H9 (cell line): ENCODE results near the gene SLC30A7. TPM values are rescaled to one million over a fixed set of nuclear protein-coding genes. Genes with fewer than 3 reads are reported as not detected.

Experiments used
- DNase-seq: peaks from one replicate; pipeline ENCODE4 v3.0.0-alpha.2; 2017
- H2AFZ ChIP-seq: one replicate; pipeline ENCODE4 v1.6.1; 2013; ENCODE audit warnings: mild to moderate bottlenecking, low read length, control low read depth, moderate library complexity
- H2AK5ac ChIP-seq: 2 replicates; pipeline ENCODE4 v1.6.1; 2013; ENCODE audit warnings: low read length, control low read depth, mixed read lengths; ENCODE audit not compliant: insufficient read length
- H2BK120ac ChIP-seq: one replicate; pipeline ENCODE4 v1.6.1; 2013; ENCODE audit warnings: low read depth, mild to moderate bottlenecking, low read length, control low read depth, inconsistent platforms; ENCODE audit not compliant: poor library complexity, severe bottlenecking
- H2BK12ac ChIP-seq: 2 replicates; pipeline ENCODE4 v1.6.1; 2013; ENCODE audit warnings: low read length, control low read depth, mixed read lengths, low read depth; ENCODE audit not compliant: insufficient read length
- H2BK15ac ChIP-seq: 2 replicates; pipeline ENCODE4 v1.6.1; 2013; ENCODE audit warnings: low read depth, low read length, control low read depth
- H2BK20ac ChIP-seq: one replicate; pipeline ENCODE4 v1.6.1; 2013; ENCODE audit warnings: low read depth, mild to moderate bottlenecking, low read length, control low read depth, inconsistent platforms; ENCODE audit not compliant: poor library complexity, severe bottlenecking
- H2BK5ac ChIP-seq: 2 replicates; pipeline ENCODE4 v1.6.1; 2013; ENCODE audit warnings: low read length, control low read depth, mixed read lengths; ENCODE audit not compliant: insufficient read length
- H3K14ac ChIP-seq: 2 replicates; pipeline ENCODE4 v1.6.1; 2013; ENCODE audit warnings: low read length, control low read depth; ENCODE audit not compliant: insufficient read depth
- H3K18ac ChIP-seq: 2 replicates; pipeline ENCODE4 v1.6.1; 2013; ENCODE audit warnings: low read depth, mild to moderate bottlenecking, mixed read lengths, low read length, control low read depth; ENCODE audit not compliant: insufficient read length
- H3K23ac ChIP-seq: 2 replicates; pipeline ENCODE4 v1.6.1; 2013; ENCODE audit warnings: low read length, control low read depth, mixed read lengths, low read depth; ENCODE audit not compliant: insufficient read length
- H3K23me2 ChIP-seq: 2 replicates; pipeline ENCODE4 v1.6.1; 2013; ENCODE audit warnings: low read depth, mild to moderate bottlenecking, mixed read lengths, low read length, control low read depth; ENCODE audit not compliant: insufficient read length, poor library complexity, severe bottlenecking
- H3K27ac ChIP-seq: 2 replicates; pipeline ENCODE4 v1.5.1; 2013; ENCODE audit warnings: low read length, control low read depth, mixed read lengths, low read depth; ENCODE audit not compliant: insufficient read length
- H3K27me3 ChIP-seq: 2 replicates; pipeline ENCODE4 v1.6.1; 2013; ENCODE audit warnings: low read length, control low read depth, inconsistent platforms; ENCODE audit not compliant: insufficient read depth
- H3K4ac ChIP-seq: 2 replicates; pipeline ENCODE4 v1.6.1; 2013; ENCODE audit warnings: low read depth, mild to moderate bottlenecking, control low read depth, inconsistent platforms, low read length, moderate library complexity
- H3K4me1 ChIP-seq: 2 replicates; pipeline ENCODE4 v1.6.1; 2013; ENCODE audit warnings: low read length, control low read depth, inconsistent platforms; ENCODE audit not compliant: insufficient read depth
- H3K4me2 ChIP-seq: 2 replicates; pipeline ENCODE4 v1.6.1; 2013; ENCODE audit warnings: low read length, control low read depth, mixed read lengths; ENCODE audit not compliant: insufficient read length, insufficient read depth
- H3K56ac ChIP-seq: 2 replicates; pipeline ENCODE4 v1.6.1; 2013; ENCODE audit warnings: low read depth, mild to moderate bottlenecking, mixed read lengths, low read length, control low read depth; ENCODE audit not compliant: insufficient read length
- H3K79me1 ChIP-seq: 2 replicates; pipeline ENCODE4 v1.6.1; 2013; ENCODE audit warnings: low read depth, mild to moderate bottlenecking, moderate library complexity, low read length, control low read depth, inconsistent platforms; ENCODE audit not compliant: insufficient read depth, poor library complexity, severe bottlenecking
- H3K79me2 ChIP-seq: 2 replicates; pipeline ENCODE4 v1.6.1; 2013; ENCODE audit warnings: low read length, control low read depth, inconsistent platforms; ENCODE audit not compliant: insufficient read depth
- H3K9ac ChIP-seq: 2 replicates; pipeline ENCODE4 v1.6.1; 2013; ENCODE audit warnings: low read length, control low read depth, mixed read lengths; ENCODE audit not compliant: insufficient read length; ENCODE audit errors: extremely low read depth
- H3K9me3 ChIP-seq: one replicate; pipeline ENCODE4 v1.6.1; 2013; ENCODE audit warnings: low read depth, low read length, inconsistent platforms; ENCODE audit not compliant: control insufficient read depth
- H3T11ph ChIP-seq: one replicate; pipeline ENCODE4 v1.6.1; 2013; ENCODE audit warnings: mild to moderate bottlenecking, low read length, control low read depth, inconsistent platforms
- H4K20me1 ChIP-seq: one replicate; pipeline ENCODE4 v1.6.1; 2013; ENCODE audit not compliant: control insufficient read depth, insufficient read length, insufficient read depth
- H4K5ac ChIP-seq: 2 replicates; pipeline ENCODE4 v1.6.1; 2013; ENCODE audit warnings: low read depth, mild to moderate bottlenecking, mixed read lengths, low read length, control low read depth; ENCODE audit not compliant: insufficient read length
- H4K8ac ChIP-seq: replicated peaks from 2 replicates; pipeline ENCODE4 v1.6.1; 2013; ENCODE audit warnings: low read length, control low read depth, mixed read lengths, low read depth; ENCODE audit not compliant: insufficient read length
- H4K91ac ChIP-seq: 2 replicates; pipeline ENCODE4 v1.6.1; 2013; ENCODE audit warnings: low read depth, mild to moderate bottlenecking, moderate library complexity, mixed read lengths, low read length, control low read depth; ENCODE audit not compliant: insufficient read length
- H3K27ac Mint-ChIP-seq, 3 experiments: 2 replicates in 2 of 3; 3 replicates in 1 of 3; pipeline ENCODE4 v1.8.0; 2020 to 2021; ENCODE audit warnings: mixed read lengths in 3 of 3, mild to moderate bottlenecking in 1 of 3, moderate library complexity in 1 of 3
- H3K27me3 Mint-ChIP-seq: 2 replicates; pipeline ENCODE4 v1.8.0; 2021; ENCODE audit warnings: low read depth, mild to moderate bottlenecking, moderate library complexity, mixed read lengths
- H3K36me3 Mint-ChIP-seq, 3 experiments: 2 replicates in 2 of 3; 3 replicates in 1 of 3; pipeline ENCODE4 v1.8.0; 2020 to 2021; ENCODE audit warnings: low read depth in 3 of 3, mixed read lengths in 3 of 3; ENCODE audit not compliant: insufficient read depth in 1 of 3
- H3K4me1 Mint-ChIP-seq, 2 experiments: 2 replicates each; pipeline ENCODE4 v1.8.0; 2020; ENCODE audit warnings: mixed read lengths in 2 of 2
- H3K4me3 Mint-ChIP-seq, 2 experiments: 2 replicates in 1 of 2; 3 replicates in 1 of 2; pipeline ENCODE4 v1.8.0; 2020 to 2021; ENCODE audit warnings: mild to moderate bottlenecking in 2 of 2, mixed read lengths in 2 of 2, moderate library complexity in 1 of 2
- H3K9me3 Mint-ChIP-seq, 2 experiments: 2 replicates in 1 of 2; 3 replicates in 1 of 2; pipeline ENCODE4 v1.8.0; 2020; ENCODE audit warnings: mild to moderate bottlenecking in 2 of 2, mixed read lengths in 2 of 2, moderate library complexity in 1 of 2
- WGBS: extraction: QIAGEN DNeasy Blood & Tissue Kit; methylation state at CpG from one replicate; pipeline ENCODE4 v1.1.7; 2013; ENCODE audit warnings: missing lambda C conversion rate, low lambda C conversion rate, mixed read lengths; ENCODE audit not compliant: insufficient read length; ENCODE audit errors: extremely low coverage; 5-methylcytosine and 5-hydroxymethylcytosine counted together
- total RNA-seq: library from RNA; stranded (reverse); gene quantifications from 2 replicates; pipeline ENCODE4 v1.2.1, GENCODE V29; 2021
- TF ChIP-seq, protein P1 (sequence below): fragments of 200-600 bp; sonication (generic); conservative IDR thresholded peaks from 3 replicates; pipeline ENCODE4 v1.8.0; 2021; ENCODE audit warnings: antibody characterized with exemption, mild to moderate bottlenecking

SLC30A7 gene
- total RNA-seq, 1 experiment from 2014 or later = 25.6 TPM

GRCh38 chr1:100847361-100848082 is 48.4 kb upstream of the SLC30A7 start:
- H4K8ac ChIP-seq = no peak overlapping the region
- H2BK5ac ChIP-seq = no peak overlapping the region
- H2AFZ ChIP-seq = no peak overlapping the region
- no peak overlapping the region for H2BK15ac ChIP-seq
- no peak overlapping the region for H2BK20ac ChIP-seq
- H3K36me3 Mint-ChIP-seq = 0 out of 7 replicates have a peak, but pooled peaks cover 0 to 3% (median 0%) of the 10 kb centered on the region in 3 experiments
- no CpG with 5 or more reads among the region's 2 CpGs for WGBS
- TF ChIP-seq, protein P1, sequence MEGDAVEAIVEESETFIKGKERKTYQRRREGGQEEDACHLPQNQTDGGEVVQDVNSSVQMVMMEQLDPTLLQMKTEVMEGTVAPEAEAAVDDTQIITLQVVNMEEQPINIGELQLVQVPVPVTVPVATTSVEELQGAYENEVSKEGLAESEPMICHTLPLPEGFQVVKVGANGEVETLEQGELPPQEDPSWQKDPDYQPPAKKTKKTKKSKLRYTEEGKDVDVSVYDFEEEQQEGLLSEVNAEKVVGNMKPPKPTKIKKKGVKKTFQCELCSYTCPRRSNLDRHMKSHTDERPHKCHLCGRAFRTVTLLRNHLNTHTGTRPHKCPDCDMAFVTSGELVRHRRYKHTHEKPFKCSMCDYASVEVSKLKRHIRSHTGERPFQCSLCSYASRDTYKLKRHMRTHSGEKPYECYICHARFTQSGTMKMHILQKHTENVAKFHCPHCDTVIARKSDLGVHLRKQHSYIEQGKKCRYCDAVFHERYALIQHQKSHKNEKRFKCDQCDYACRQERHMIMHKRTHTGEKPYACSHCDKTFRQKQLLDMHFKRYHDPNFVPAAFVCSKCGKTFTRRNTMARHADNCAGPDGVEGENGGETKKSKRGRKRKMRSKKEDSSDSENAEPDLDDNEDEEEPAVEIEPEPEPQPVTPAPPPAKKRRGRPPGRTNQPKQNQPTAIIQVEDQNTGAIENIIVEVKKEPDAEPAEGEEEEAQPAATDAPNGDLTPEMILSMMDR = no peak
- H2BK12ac ChIP-seq = no peak overlapping the region
- no peak overlapping the region for H3K56ac ChIP-seq
- H3K9ac ChIP-seq = no peak overlapping the region
- H3K9me3 Mint-ChIP-seq = peaks cover 0 to 3% of the 10 kb centered on the region in 2 experiments; a peak in 1 of 5 replicates
- H3K4me1 Mint-ChIP-seq = peaks cover 2 to 4% of the 10 kb centered on the region in 2 experiments; a peak in 2 of 4 replicates
- no peak overlapping the region for H3K27ac ChIP-seq
- H2AK5ac ChIP-seq = no peak overlapping the region
- H3K4me1 ChIP-seq = no peaks in the 10 kb centered on the region
- no peaks in the 10 kb centered on the region for H4K20me1 ChIP-seq
- no peak overlapping the region for H3K4me3 Mint-ChIP-seq
- H3K14ac ChIP-seq = no peak overlapping the region
- no peak overlapping the region for H3K27ac Mint-ChIP-seq
- no peaks in the 10 kb centered on the region for H3K79me2 ChIP-seq
- no peak overlapping the region for H3T11ph ChIP-seq
- no peaks in the 10 kb centered on the region for H3K23me2 ChIP-seq
- H4K5ac ChIP-seq = no peak overlapping the region
- no peak overlapping the region for H2BK120ac ChIP-seq
- H4K91ac ChIP-seq = no peak overlapping the region
- peaks cover 22% of the 10 kb centered on the region; the same call in 1 of the 2 replicates for H3K27me3 ChIP-seq
- H3K23ac ChIP-seq = no peak overlapping the region
- H3K9me3 ChIP-seq = no peaks in the 10 kb centered on the region
- H3K27me3 Mint-ChIP-seq = peaks cover 30% of the 10 kb centered on the region
- DNase-seq = no peak
- H3K4ac ChIP-seq = no peak overlapping the region
- H3K18ac ChIP-seq = no peak overlapping the region
- no peak overlapping the region for H3K4me2 ChIP-seq
- no peaks in the 10 kb centered on the region for H3K79me1 ChIP-seq
